ENCODE measurements around the gene SH2D3C.
A peak's percentile ranks its signal among the peaks of the same experiment; 100 is the strongest.

Gene SH2D3C

DNA sequence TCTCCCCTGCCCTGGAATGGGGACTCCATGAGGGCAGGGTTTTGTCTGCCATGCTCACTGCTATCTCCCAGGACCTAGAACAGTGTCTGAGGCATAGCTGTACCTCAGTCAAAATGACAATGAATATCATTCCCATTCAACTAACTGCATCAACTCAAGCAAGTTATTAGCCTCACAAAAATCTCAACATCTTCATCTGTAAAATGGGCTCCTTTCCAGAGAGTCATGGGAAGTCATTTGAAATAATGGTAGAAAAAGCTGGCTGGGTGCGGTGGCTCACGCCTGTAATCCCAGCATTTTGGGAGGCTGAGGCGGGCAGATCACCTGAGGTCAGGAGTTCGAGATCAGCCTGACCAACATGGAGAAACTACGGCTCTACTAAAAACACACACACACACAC, 9.4 kb downstream of the SH2D3C start:
- Histone ChIP-seq H3K9me3 (ENCODE audit: severe bottlenecking) (peaks cover 4% of the 10 kb centered on the region), H3K27ac (no peak overlapping the region), H3K4me3 (ENCODE audit: low read depth, low read length) (no peak overlapping the region), H3K27me3 (ENCODE audit: insufficient read depth, low read depth, severe bottlenecking) (no peaks in the 10 kb centered on the region), H3K36me3 (no peaks in the 10 kb centered on the region)
- no peak for DNase-seq
- TF ChIP-seq, protein P1, sequence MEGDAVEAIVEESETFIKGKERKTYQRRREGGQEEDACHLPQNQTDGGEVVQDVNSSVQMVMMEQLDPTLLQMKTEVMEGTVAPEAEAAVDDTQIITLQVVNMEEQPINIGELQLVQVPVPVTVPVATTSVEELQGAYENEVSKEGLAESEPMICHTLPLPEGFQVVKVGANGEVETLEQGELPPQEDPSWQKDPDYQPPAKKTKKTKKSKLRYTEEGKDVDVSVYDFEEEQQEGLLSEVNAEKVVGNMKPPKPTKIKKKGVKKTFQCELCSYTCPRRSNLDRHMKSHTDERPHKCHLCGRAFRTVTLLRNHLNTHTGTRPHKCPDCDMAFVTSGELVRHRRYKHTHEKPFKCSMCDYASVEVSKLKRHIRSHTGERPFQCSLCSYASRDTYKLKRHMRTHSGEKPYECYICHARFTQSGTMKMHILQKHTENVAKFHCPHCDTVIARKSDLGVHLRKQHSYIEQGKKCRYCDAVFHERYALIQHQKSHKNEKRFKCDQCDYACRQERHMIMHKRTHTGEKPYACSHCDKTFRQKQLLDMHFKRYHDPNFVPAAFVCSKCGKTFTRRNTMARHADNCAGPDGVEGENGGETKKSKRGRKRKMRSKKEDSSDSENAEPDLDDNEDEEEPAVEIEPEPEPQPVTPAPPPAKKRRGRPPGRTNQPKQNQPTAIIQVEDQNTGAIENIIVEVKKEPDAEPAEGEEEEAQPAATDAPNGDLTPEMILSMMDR (IDR thresholded peaks at IDR 0.05; ENCODE audit: low read depth, low read length): no peak

GRCh38 chr9:127768698-127769097, 9.8 kb downstream of the SH2D3C start:
- H3K36me3 ChIP-seq: no peaks in the 10 kb centered on the region
- H3K27me3 ChIP-seq (ENCODE audit: insufficient read depth, low read depth, severe bottlenecking): no peaks in the 10 kb centered on the region
- no peak for DNase-seq
- no peak overlapping the region for H3K4me3 ChIP-seq (ENCODE audit: low read depth, low read length)
- H3K27ac ChIP-seq: no peak overlapping the region
- peaks cover 4% of the 10 kb centered on the region for H3K9me3 ChIP-seq (ENCODE audit: severe bottlenecking)
- TF ChIP-seq, protein P1 (IDR thresholded peaks at IDR 0.05; ENCODE audit: low read depth, low read length): no peak

DNA sequence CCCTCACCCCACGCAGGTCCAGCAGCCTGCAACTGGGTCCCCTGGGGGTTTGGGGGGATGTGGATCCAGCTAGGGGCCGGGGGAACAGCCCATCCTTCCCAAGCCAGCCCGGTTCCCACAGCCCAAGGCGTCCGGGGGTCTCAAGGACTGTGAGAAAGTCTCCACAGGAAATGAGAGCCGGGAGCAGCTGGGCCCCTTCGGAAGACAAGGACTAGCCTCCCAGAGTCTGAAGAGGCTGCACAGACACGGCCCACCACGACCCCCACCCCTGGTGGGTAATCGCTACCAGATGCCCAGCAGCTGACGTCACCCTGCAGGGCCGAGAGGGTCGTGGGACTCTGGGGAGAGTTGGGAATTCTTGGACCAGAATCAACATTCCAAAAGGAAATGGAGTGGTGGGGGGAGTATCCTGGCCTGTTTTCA, 10.5 kb downstream of the SH2D3C start:
- Histone ChIP-seq H3K36me3 (no peaks in the 10 kb centered on the region), H3K4me3 (ENCODE audit: low read depth, low read length) (no peak overlapping the region), H3K9me3 (ENCODE audit: severe bottlenecking) (peaks cover 4% of the 10 kb centered on the region), H3K27me3 (ENCODE audit: insufficient read depth, low read depth, severe bottlenecking) (no peaks in the 10 kb centered on the region), H3K27ac (0 out of 2 replicates have a peak overlapping the region, but pooled peaks have one; percentile 6)
- TF ChIP-seq, protein P1 (IDR thresholded peaks at IDR 0.05; ENCODE audit: low read depth, low read length): no peak
- DNase-seq: no peak

DNA sequence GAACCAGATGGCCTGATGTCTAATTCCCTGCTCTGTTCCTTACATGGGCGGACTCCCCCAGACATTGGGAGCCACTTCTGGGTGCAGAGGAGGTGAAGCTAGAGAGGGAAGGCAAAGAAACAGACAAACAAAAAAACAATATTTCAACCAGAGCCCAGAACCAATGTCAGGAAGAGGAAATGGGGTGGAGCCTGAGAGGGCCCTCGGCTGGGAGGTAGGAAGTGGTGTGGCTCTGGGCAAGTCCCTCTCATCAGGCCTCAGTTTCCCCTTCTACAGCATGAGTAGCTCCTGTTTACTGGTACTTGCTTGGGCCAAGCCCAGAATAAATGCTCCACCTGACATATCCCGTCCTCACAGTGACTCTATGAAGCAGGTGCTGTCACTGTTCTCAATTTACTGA, 11.1 kb downstream of the SH2D3C start:
- no peaks in the 10 kb centered on the region for H3K27me3 ChIP-seq (ENCODE audit: insufficient read depth, low read depth, severe bottlenecking)
- H3K27ac ChIP-seq: 0 out of 2 replicates have a peak overlapping the region, but pooled peaks have one; percentile 6

DNA sequence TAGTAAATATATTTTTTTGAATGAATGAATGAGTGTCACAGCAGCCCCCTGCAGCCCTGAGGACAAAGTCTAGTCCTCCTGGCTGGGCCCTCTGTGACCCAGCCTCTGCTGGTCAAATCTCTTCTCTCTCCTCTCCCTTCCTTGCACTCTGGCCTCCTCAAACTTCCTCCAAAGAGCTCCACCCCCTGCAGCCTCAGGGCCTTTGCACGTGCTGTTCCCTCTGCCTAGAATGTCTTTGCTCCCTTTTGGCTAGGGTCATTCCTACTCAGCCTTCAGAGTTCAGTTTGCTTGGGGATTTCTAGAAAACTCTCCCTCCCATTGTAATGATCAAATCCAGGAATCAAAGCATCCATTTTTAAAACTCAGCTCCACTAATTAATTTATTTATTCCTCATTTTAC, 13.0 kb downstream of the SH2D3C start:
- TF ChIP-seq, protein P1 (IDR thresholded peaks at IDR 0.05; ENCODE audit: low read depth, low read length): no peak
- Histone ChIP-seq H3K36me3 (no peaks in the 10 kb centered on the region), H3K27ac (no peak overlapping the region)

More for the DNA sequence above, 11.1 kb downstream of the SH2D3C start:
- H3K9me3 ChIP-seq (ENCODE audit: severe bottlenecking): peaks cover 4% of the 10 kb centered on the region
- no peaks in the 10 kb centered on the region for H3K36me3 ChIP-seq
- no peak overlapping the region for H3K4me3 ChIP-seq (ENCODE audit: low read depth, low read length)
- peak; percentile 61 for DNase-seq
- TF ChIP-seq, protein P1 (IDR thresholded peaks at IDR 0.05; ENCODE audit: low read depth, low read length): no peak

GRCh38 chr9:127763918-127764384, 14.5 kb downstream of the SH2D3C start:
- Histone ChIP-seq H3K27ac (no peak overlapping the region), H3K27me3 (ENCODE audit: insufficient read depth, low read depth, severe bottlenecking) (no peaks in the 10 kb centered on the region), H3K9me3 (ENCODE audit: severe bottlenecking) (peaks cover 4% of the 10 kb centered on the region), H3K36me3 (no peaks in the 10 kb centered on the region), H3K4me3 (ENCODE audit: low read depth, low read length) (no peak overlapping the region)
- TF ChIP-seq, protein P1 (IDR thresholded peaks at IDR 0.05; ENCODE audit: low read depth, low read length): peak; percentile 91
- DNase-seq: peak; percentile 79

More for the DNA sequence above, 13.0 kb downstream of the SH2D3C start:
- H3K4me3 ChIP-seq (ENCODE audit: low read depth, low read length): no peak overlapping the region
- no peak for DNase-seq
- H3K9me3 ChIP-seq (ENCODE audit: severe bottlenecking): peaks cover 4% of the 10 kb centered on the region
- no peaks in the 10 kb centered on the region for H3K27me3 ChIP-seq (ENCODE audit: insufficient read depth, low read depth, severe bottlenecking)
